Measurements from ENCODE around the gene JPT1. TPM values are rescaled to one million over a fixed set of nuclear protein-coding genes. Genes with fewer than 3 reads are reported as not detected.
A peak's percentile ranks its signal among the peaks of the same experiment; 100 is the strongest.

JPT1 gene
- total RNA-seq, 2 experiments from 2014 or later, result 277 to 301 TPM

- ATAC-seq, result peak; percentile 4
- Mint-ChIP-seq H3K4me3 (peak overlapping the region; percentile 66), H3K27ac (no peak overlapping the region), H3K9me3 (ENCODE audit: low read depth) (no peaks in the 10 kb centered on the region), H3K36me3 (no peaks in the 10 kb centered on the region), H3K27me3 (no peaks in the 10 kb centered on the region), H3K4me1 (peaks cover 31% of the 10 kb centered on the region)
- no peak for DNase-seq
- CTCF ChIA-PET, result interaction anchor here (0.7 to 2.5 kb wide), 13 partner anchors 9 to 173 kb away, joined by 3 to 9 read pairs (median 3); partner anchors contain the start of genes MRPS7, NT5C and SUMO2
Observed at GRCh38 chr17:75088465-75089417, 65.6 kb downstream of the JPT1 start.

DNA sequence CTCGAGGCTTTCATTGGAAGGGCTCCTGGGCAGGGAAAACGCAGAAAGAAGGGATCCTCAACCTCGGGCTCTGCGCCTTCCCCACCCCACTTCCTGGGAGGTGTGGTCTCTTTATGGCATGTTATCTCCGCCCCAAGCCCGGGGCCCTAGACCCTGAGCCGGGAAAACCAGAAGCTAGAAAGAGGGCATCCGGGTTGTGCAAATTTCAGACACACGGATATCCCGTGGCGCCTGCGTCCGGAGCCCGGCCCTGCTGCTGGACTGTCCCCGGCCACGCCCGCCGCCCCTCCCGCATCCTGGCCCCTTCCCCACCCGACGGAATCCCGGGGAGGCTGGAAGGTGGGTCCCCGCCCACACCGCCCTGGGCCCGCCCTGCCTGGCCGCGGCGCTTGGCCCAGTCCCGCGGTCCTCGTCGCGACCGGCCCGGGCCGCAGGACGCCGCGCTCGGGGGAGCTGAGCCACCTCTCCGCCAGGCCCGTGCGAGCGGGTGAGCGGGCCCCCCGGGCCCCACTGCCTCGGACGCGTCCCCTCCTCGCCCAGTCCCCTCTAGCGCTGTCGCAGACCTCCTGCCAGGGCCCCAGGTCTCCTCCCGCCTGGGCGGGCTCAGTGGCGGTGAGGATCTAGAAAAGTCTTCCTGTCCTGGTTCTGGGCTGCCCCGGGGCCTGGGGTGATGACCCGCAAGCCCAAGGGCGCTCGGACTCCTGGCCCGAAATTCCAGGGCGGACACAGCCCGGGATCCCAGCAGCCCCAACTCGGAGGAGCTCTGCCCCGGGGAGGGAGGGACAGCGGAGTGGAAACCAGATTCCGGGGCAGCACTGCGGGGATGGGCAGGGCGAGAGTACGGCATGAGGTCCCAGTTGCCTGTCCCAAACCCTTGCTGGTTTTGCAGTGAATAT lies 66.5 kb downstream of the JPT1 start, which contains the start of gene SLC16A5:
SLC16A5 (plus strand) TSS at position 397 of the 896 bp plus-strand sequence. CDS start 5,683 bp downstream, outside the sequence.
- H3K4me1 Mint-ChIP-seq, result peaks cover 32% of the 10 kb centered on the region
- DNase-seq (peak; percentile 54), ATAC-seq (peak; percentile 82)
- no peaks in the 10 kb centered on the region for H3K9me3 Mint-ChIP-seq (ENCODE audit: low read depth)
- H3K27ac Mint-ChIP-seq, result no peak within 1 kb of the TSS
- CTCF ChIA-PET, result interaction anchor here (1.1 to 2.5 kb wide), 12 partner anchors 8 to 174 kb away, joined by 3 to 9 read pairs (median 4); partner anchors contain the start of genes MRPS7 and NT5C
- H3K27me3 Mint-ChIP-seq, result no peaks in the 10 kb centered on the region
- H3K36me3 Mint-ChIP-seq, result no peaks in the 10 kb centered on the region
- peak within 1 kb of the TSS; percentile 66 for H3K4me3 Mint-ChIP-seq

- CTCF ChIA-PET, result interaction anchor here (1.1 to 2.5 kb wide), 7 partner anchors 18 to 175 kb away, joined by 3 to 9 read pairs (median 3); partner anchors contain the start of genes MRPS7 and NT5C
- no peak for ATAC-seq
Observed at GRCh38 chr17:75087182-75087557, 67.1 kb downstream of the JPT1 start.

GRCh38 chr17:75086496-75087181 lies 67.7 kb downstream of the JPT1 start:
- H3K9me3 Mint-ChIP-seq (ENCODE audit: low read depth), result no peaks in the 10 kb centered on the region
- ATAC-seq (no peak), DNase-seq (no peak)
- H3K36me3 Mint-ChIP-seq, result no peaks in the 10 kb centered on the region
- H3K27ac Mint-ChIP-seq, result no peak overlapping the region
- H3K4me1 Mint-ChIP-seq, result peaks cover 32% of the 10 kb centered on the region
- CTCF ChIA-PET, result interaction anchor here (1.9 to 2.5 kb wide), 2 partner anchors 19 to 45 kb away, joined by 4 to 9 read pairs; partner anchors contain the start of gene NT5C
- no peaks in the 10 kb centered on the region for H3K27me3 Mint-ChIP-seq
- H3K4me3 Mint-ChIP-seq, result no peak overlapping the region

More at GRCh38 chr17:75087182-75087557, 67.1 kb downstream of the JPT1 start:
- H3K9me3 Mint-ChIP-seq (ENCODE audit: low read depth), result no peaks in the 10 kb centered on the region
- H3K4me1 Mint-ChIP-seq, result peaks cover 32% of the 10 kb centered on the region
- peak overlapping the region; percentile 53 for H3K4me3 Mint-ChIP-seq
- H3K36me3 Mint-ChIP-seq, result no peaks in the 10 kb centered on the region
- H3K27me3 Mint-ChIP-seq, result no peaks in the 10 kb centered on the region
- no peak overlapping the region for H3K27ac Mint-ChIP-seq
- no peak for DNase-seq

Other genes starting within 250 kb of the JPT1 start
- gene USH1G, start 231.3 kb downstream of the JPT1 start, total RNA-seq, result not detected
- gene OTOP2, start 230.2 kb downstream of the JPT1 start, total RNA-seq, result not detected
- gene OTOP3, start 218.6 kb downstream of the JPT1 start, total RNA-seq, result not detected
- not detected for gene HID1, start 181.8 kb downstream of the JPT1 start, total RNA-seq
- gene CDR2L, start 166.9 kb downstream of the JPT1 start, total RNA-seq, result under 1 TPM; 0.32 to 0.47 TPM
- gene MRPL58, start 141.8 kb downstream of the JPT1 start, total RNA-seq, result 10 to 100 TPM; 45.9 to 53.1 TPM
- 100 to 1,000 TPM; 188 to 210 TPM for gene ATP5PD, start 107.5 kb downstream of the JPT1 start, total RNA-seq
- 10 to 100 TPM; 16.8 to 19.1 TPM for gene KCTD2, start 107.3 kb downstream of the JPT1 start, total RNA-seq
- 1 to 10 TPM; 2.3 to 3.2 TPM for gene SLC16A5, start 66.6 kb downstream of the JPT1 start, total RNA-seq
- 10 to 100 TPM; 13.5 to 14.5 TPM for gene ARMC7, start 44.5 kb downstream of the JPT1 start, total RNA-seq
- gene NT5C, start 22.8 kb downstream of the JPT1 start, total RNA-seq, result 10 to 100 TPM; 65.2 to 73.1 TPM
- 100 to 1,000 TPM; 469 to 639 TPM for gene SUMO2, start 28.4 kb upstream of the JPT1 start, total RNA-seq
- gene NUP85, start 51.2 kb upstream of the JPT1 start, total RNA-seq, result 100 to 1,000 TPM; 164 to 176 TPM
- gene GGA3, start 107.1 kb upstream of the JPT1 start, total RNA-seq, result 10 to 100 TPM; 84.6 to 90.2 TPM
- gene MRPS7, start 107.4 kb upstream of the JPT1 start, total RNA-seq, result 10 to 100 TPM; 49.5 to 56.9 TPM
- 10 to 100 TPM; 56.9 to 58.5 TPM for gene MIF4GD, start 116.7 kb upstream of the JPT1 start, total RNA-seq
- 10 to 100 TPM; 46.3 to 66.4 TPM for gene SLC25A19, start 134.9 kb upstream of the JPT1 start, total RNA-seq